PC-9 (cell line): ENCODE results near the gene PRKCB.

Experiments
- CTCF ChIP-seq: fragments of 200-600 bp; sonication (generic); conservative IDR thresholded peaks from 2 replicates; pipeline ENCODE4 v1.6.1; 2017; ENCODE audit warnings: mixed run types, antibody characterized with exemption, mild to moderate bottlenecking, moderate library complexity
- EZH2 ChIP-seq: fragments of 200-600 bp; sonication (generic); IDR thresholded peaks from 2 replicates; pipeline ENCODE4 v1.8.0; 2017; ENCODE audit warnings: antibody characterized with exemption, low read depth

GRCh38 chr16:23964136-23964535 is 128.4 kb downstream of the PRKCB start:
- no peak for TF ChIP-seq CTCF
- TF ChIP-seq EZH2 = no peak
